Heart right ventricle (tissue), 16 donors: ENCODE data around the gene ELF3. TPM values are rescaled to one million over a fixed set of nuclear protein-coding genes. Genes with fewer than 3 reads are reported as not detected.

Experiments used
- ATAC-seq, 8 donors: fragments of 200-7000 bp; cut with Tn5 transposase; one replicate each; pipeline ENCODE4 v1.9.1; 2020; ENCODE audit warnings: mild to moderate bottlenecking in 8 of 8, moderate library complexity in 8 of 8, moderate number of reproducible peaks in 1 of 8
- DNase-seq, 2 donors: peaks; one replicate each; pipeline ENCODE4 v3.0.0-alpha.2; 2020
- H3K27ac ChIP-seq, 10 donors: fragments of 200-600 bp; sonication (generic) in 2 of 10; one replicate each; pipeline versions ENCODE4 v1.5.0 to v1.8.0; 2020 to 2022; ENCODE audit warnings: mild to moderate bottlenecking in 3 of 10
- H3K27me3 ChIP-seq, 7 donors: fragments of 200-600 bp; one replicate each; pipeline ENCODE4 v1.8.0; 2021 to 2022; ENCODE audit warnings: mild to moderate bottlenecking in 2 of 7
- H3K36me3 ChIP-seq, 9 donors: fragments of 200-600 bp; sonication (generic) in 1 of 9; one replicate each; pipeline versions ENCODE4 v1.5.0 to v1.8.0; 2020 to 2022; ENCODE audit warnings: mild to moderate bottlenecking in 2 of 9
- H3K4me1 ChIP-seq, 9 donors: fragments of 200-600 bp; sonication (generic) in 1 of 9; one replicate each; pipeline versions ENCODE4 v1.5.0 to v1.8.0; 2020 to 2022; ENCODE audit warnings: mild to moderate bottlenecking in 4 of 9
- H3K4me3 ChIP-seq, 10 donors: fragments of 200-600 bp; sonication (generic) in 2 of 10; one replicate each; pipeline versions ENCODE4 v1.5.0 to v1.8.0; 2020 to 2022; ENCODE audit warnings: mild to moderate bottlenecking in 7 of 10, moderate library complexity in 2 of 10
- H3K9me3 ChIP-seq, 11 donors: fragments of 200-600 bp in 10 of 11; sonication (generic) in 2 of 11; one replicate each; pipeline versions ENCODE4 v1.5.0 to v1.8.0; 2013 to 2022; ENCODE audit warnings: mild to moderate bottlenecking in 2 of 11, control low read depth in 1 of 11, moderate library complexity in 1 of 11
- WGBS, 2 donors: extraction: QIAGEN DNeasy Blood & Tissue Kit; methylation state at CpG; one replicate each; pipeline ENCODE4 v1.1.7; 2013; ENCODE audit warnings: inconsistent platforms in 1 of 2; 5-methylcytosine and 5-hydroxymethylcytosine counted together
- intact Hi-C, 10 donors: fragments of 100-400 bp; cut with DNase I; formaldehyde crosslinking; loops; one replicate each; pipeline versions ENCODE4 v1.11.1 to v1.14.2; 2022
- polyA plus RNA-seq, 2 donors: library from polyadenylated mRNA; stranded (reverse); fragments of 200-250 nt; gene quantifications; one replicate each; pipeline ENCODE4 v1.2.3, GENCODE V29; 2013
- total RNA-seq, 10 donors: library from RNA; stranded (reverse); fragmentation: NEBNext Ultra II Directional in 3 of 10; extraction: Animal tissue kit (Norgen Biotek cat#: 25700) in 3 of 10; gene quantifications; one replicate each; pipeline versions ENCODE4 v1.2.1 to v1.2.4, GENCODE V29; 2021 to 2023
- TF ChIP-seq, protein P1 (sequence below), 9 donors: fragments of 200-600 bp; sonication (generic) in 2 of 9; IDR thresholded peaks; one replicate each; pipeline versions ENCODE4 v1.5.0 to v1.8.0; 2021 to 2022; ENCODE audit warnings: antibody characterized with exemption in 9 of 9, mild to moderate bottlenecking in 5 of 9, moderate library complexity in 1 of 9
- donor health status: Arrhythmogenic right ventricular cardiomyopathy.
- donor health status: ischemic (EF 13 %, LVEDD 7.1; RV severe dilation, severe dysfunction).
- donor health status: healthy with polysubstance abuse.
- donor health status: DM: no; HTN: yes; CAD: no.
- donor health status: DM: no; HTN: no; CAD: no.
- donor health status: ischemic (EF 25% LVEDD 6.9; RV normal size, moderate dysfunction).
- donor health status: ischemic (EF 25% LVEDD 5.7; RV mildly dilated, moderate dysfunction).
- donor health status: healthy.
- donor health status: DM: yes; HTN: yes; CAD: no.
- donor health status: Ischemic cardiomyopathy.
- donor health status: ischemic (EF 35%, LVEDD 5.7; RV mildly dilated, moderate dysfunction).
- donor health status: nonischemic (EF 11% LVEDD 7.7; RV severe dilation, severe dysfunction).
- donor health status: DM: yes; HTN: yes; CAD: no.
- donor health status: PGD.
- donor health status: ischemic (EF 29% LVEDD 5.4; RV normal size, mild dysfunction).
- donor health status: nonischemic (EF 23%, LVEDD 6.1; RV moderate dilation, normal function).

Gene ELF3
- total and polyA plus RNA-seq, 12 donors = 0.09 to 255 (median 1.4) TPM; not detected in 2

DNA sequence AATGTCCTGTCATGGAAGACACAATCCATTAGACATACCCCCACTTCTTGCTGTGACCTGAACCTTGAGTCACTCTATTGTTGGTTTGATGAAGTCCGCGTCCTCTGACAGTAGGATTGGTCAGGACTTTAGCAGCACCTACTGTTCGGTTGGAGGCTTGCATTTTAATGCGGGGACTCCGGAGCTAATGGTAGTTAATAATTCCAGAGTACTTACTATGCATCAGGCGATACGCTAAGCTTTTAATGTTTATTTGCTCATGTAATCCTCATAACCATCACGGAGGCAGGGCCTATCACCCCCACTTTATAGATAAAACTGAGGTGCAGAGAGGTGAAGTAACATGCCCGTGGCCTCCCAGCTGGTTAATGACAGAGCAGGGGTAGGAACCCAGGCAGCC is 7.9 kb upstream of the ELF3 start:
- ATAC-seq = no peak
- no peaks in the 10 kb centered on the region for H3K27me3 ChIP-seq
- H3K36me3 ChIP-seq = peaks cover 0 to 100% (median 46%) of the 10 kb centered on the region in 9 donors
- no peaks in the 10 kb centered on the region for H3K9me3 ChIP-seq
- H3K27ac ChIP-seq = no peak overlapping the region
- TF ChIP-seq, protein P1, sequence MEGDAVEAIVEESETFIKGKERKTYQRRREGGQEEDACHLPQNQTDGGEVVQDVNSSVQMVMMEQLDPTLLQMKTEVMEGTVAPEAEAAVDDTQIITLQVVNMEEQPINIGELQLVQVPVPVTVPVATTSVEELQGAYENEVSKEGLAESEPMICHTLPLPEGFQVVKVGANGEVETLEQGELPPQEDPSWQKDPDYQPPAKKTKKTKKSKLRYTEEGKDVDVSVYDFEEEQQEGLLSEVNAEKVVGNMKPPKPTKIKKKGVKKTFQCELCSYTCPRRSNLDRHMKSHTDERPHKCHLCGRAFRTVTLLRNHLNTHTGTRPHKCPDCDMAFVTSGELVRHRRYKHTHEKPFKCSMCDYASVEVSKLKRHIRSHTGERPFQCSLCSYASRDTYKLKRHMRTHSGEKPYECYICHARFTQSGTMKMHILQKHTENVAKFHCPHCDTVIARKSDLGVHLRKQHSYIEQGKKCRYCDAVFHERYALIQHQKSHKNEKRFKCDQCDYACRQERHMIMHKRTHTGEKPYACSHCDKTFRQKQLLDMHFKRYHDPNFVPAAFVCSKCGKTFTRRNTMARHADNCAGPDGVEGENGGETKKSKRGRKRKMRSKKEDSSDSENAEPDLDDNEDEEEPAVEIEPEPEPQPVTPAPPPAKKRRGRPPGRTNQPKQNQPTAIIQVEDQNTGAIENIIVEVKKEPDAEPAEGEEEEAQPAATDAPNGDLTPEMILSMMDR (IDR thresholded peaks at IDR 0.05) = no peak
- H3K4me1 ChIP-seq = peaks cover 0 to 16% (median 0%) of the 10 kb centered on the region in 9 donors
- intact Hi-C loops = no loop called here
- DNase-seq = no peak
- H3K4me3 ChIP-seq = no peak overlapping the region
- 87 to 90% methylated on average over 9 of the region's 9 CpGs for WGBS, 2 donors

DNA sequence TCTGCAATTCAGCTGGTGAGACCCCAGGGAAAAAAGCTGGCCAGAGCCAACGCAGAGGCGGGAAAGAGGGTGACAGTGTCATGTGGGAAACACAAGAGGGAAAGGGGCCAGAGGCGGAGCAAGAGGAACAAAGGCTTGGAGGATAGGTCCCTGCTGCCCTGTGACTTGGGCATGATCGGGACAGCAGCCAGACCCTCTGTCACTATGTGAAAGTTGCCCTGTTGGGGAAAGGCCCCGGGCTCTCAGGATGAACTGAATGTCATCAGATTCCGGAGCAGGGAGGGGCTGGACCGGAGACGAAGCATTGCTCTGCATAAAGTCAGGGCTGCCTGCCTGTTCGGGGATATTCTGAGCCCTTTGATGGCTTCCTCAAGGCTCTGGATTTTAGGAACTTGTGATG is 5.7 kb upstream of the ELF3 start:
- no peak overlapping the region for H3K27ac ChIP-seq
- peaks cover 0 to 14% (median 3%) of the 10 kb centered on the region in 9 donors for H3K4me1 ChIP-seq
- no peaks in the 10 kb centered on the region for H3K9me3 ChIP-seq
- H3K27me3 ChIP-seq = no peaks in the 10 kb centered on the region
- TF ChIP-seq, protein P1 (IDR thresholded peaks at IDR 0.05) = no peak
- intact Hi-C loops = loop anchor here in 6 of 10 donors (5.0 kb wide), 3 partner anchors 113 to 133 kb away; no protein-coding TSS in a partner anchor
- ATAC-seq (no peak), DNase-seq (no peak)
- WGBS, 2 donors = 60 to 86% methylated on average over 9 of the region's 9 CpGs
- no peak overlapping the region for H3K4me3 ChIP-seq
- peaks cover 0 to 92% (median 44%) of the 10 kb centered on the region in 9 donors for H3K36me3 ChIP-seq

DNA sequence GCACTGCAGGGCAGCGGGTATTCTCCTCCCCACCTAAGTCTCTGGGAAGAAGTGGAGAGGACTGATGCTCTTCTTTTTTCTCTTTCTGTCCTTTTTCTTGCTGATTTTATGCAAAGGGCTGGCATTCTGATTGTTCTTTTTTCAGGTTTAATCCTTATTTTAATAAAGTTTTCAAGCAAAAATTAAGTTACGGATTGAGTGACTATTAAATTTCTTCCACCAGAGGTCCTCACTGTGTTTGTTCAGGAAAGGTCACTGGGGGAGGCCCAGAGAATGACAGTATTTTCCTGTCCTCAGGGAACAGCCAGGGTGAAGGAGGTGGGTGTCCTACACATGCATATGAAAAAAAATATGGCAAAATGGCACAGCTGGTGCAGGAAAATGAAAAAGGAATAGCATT is 4.4 kb upstream of the ELF3 start:
- DNase-seq (no peak), ATAC-seq (no peak)
- WGBS, 2 donors = 71 to 82% methylated on average over 2 of the region's 2 CpGs
- Histone ChIP-seq H3K4me1 (peaks cover 0 to 18% (median 5%) of the 10 kb centered on the region in 9 donors), H3K36me3 (peaks cover 0 to 80% (median 34%) of the 10 kb centered on the region in 9 donors), H3K4me3 (no peak overlapping the region), H3K27ac (no peak overlapping the region), H3K27me3 (no peaks in the 10 kb centered on the region), H3K9me3 (no peaks in the 10 kb centered on the region)
- intact Hi-C loops = loop anchor here in 6 of 10 donors (5.0 kb wide), 3 partner anchors 111 to 131 kb away; no protein-coding TSS in a partner anchor
- TF ChIP-seq, protein P1 (IDR thresholded peaks at IDR 0.05) = peak in 8 of 9 donors; percentile 7 to 57 (median 40)

DNA sequence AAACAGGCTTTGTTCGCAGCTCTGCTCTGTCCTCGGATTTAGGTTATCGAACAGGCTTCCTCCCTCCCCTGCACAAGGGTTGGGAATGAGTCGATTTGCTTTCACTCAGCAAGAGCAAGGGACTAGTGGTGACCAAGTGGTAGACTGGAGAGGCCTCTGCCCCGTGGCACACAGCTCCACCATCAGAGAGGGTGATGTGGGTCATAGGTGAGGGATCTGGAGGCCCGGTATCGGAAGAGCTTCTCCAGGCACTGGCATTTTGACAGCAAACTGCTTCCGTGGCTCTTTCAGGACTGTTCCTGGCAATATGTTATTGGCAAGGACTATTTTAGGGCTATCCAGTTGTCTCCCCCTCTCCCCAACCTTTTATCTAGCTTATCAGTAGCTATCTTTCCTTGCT is 3.1 kb upstream of the ELF3 start:
- intact Hi-C loops = loop anchor here in 6 of 10 donors (5.0 kb wide), 3 partner anchors 110 to 130 kb away; no protein-coding TSS in a partner anchor
- Histone ChIP-seq H3K36me3 (peaks cover 0 to 66% (median 23%) of the 10 kb centered on the region in 9 donors), H3K27ac (no peak overlapping the region), H3K4me3 (no peak overlapping the region), H3K4me1 (peaks cover 0 to 18% (median 5%) of the 10 kb centered on the region in 9 donors), H3K9me3 (no peaks in the 10 kb centered on the region), H3K27me3 (no peaks in the 10 kb centered on the region)
- ATAC-seq = no peak
- 53 to 59% methylated on average over 8 of the region's 8 CpGs for WGBS, 2 donors
- DNase-seq = no peak
- TF ChIP-seq, protein P1 (IDR thresholded peaks at IDR 0.05) = no peak
